Measurements from ENCODE around the gene DMAC1. TPM values are rescaled to one million over a fixed set of nuclear protein-coding genes. Genes with fewer than 3 reads are reported as not detected.
A peak's percentile ranks its signal among the peaks of the same experiment; 100 is the strongest.

DMAC1 gene, protein sequence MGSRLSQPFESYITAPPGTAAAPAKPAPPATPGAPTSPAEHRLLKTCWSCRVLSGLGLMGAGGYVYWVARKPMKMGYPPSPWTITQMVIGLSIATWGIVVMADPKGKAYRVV
- total RNA-seq, result 12.1 and 13.4 TPM in 2 replicates

DNA sequence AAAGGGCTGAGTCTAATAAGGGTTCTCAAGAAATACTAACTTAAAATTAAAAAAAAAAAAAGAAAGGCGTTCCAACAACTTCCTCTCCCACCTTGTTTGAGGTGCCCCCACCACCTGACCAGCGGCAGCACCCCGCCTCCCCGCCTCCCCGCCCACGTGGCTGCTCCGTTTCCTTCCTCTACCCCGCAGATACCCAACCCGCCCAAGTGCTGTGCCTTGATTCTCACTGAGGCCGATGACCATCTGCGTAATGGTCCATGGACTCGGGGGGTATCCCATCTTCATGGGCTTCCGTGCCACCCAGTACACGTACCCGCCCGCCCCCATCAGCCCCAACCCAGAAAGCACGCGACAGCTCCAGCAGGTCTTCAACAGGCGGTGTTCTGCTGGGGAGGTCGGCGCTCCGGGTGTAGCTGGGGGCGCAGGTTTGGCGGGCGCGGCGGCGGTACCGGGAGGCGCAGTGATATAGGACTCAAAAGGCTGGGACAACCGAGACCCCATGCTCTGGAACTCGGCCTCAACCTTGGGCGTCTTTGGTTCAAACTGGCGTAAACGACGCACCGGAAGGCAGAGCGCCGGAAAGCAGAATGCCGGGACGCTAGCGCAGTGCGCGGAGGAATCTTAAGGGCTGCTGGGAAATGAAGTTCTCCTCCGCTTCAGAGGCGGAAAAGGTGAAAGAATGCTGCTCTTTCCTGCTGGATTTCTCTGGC, at the start of gene DMAC1:
Gene DMAC1, minus strand, starts transcription at position 545 of the 710 bp plus-strand sequence. Its CDS starts 44 bp downstream, at position 501.
- peak within 1 kb of the TSS; percentile 90 for H3K4me3 ChIP-seq (ENCODE audit: low read depth, low read length)
- TF ChIP-seq, protein P1, sequence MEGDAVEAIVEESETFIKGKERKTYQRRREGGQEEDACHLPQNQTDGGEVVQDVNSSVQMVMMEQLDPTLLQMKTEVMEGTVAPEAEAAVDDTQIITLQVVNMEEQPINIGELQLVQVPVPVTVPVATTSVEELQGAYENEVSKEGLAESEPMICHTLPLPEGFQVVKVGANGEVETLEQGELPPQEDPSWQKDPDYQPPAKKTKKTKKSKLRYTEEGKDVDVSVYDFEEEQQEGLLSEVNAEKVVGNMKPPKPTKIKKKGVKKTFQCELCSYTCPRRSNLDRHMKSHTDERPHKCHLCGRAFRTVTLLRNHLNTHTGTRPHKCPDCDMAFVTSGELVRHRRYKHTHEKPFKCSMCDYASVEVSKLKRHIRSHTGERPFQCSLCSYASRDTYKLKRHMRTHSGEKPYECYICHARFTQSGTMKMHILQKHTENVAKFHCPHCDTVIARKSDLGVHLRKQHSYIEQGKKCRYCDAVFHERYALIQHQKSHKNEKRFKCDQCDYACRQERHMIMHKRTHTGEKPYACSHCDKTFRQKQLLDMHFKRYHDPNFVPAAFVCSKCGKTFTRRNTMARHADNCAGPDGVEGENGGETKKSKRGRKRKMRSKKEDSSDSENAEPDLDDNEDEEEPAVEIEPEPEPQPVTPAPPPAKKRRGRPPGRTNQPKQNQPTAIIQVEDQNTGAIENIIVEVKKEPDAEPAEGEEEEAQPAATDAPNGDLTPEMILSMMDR (conservative IDR thresholded peaks at IDR 0.05; ENCODE audit: low read depth, low read length), result no peak

DNA sequence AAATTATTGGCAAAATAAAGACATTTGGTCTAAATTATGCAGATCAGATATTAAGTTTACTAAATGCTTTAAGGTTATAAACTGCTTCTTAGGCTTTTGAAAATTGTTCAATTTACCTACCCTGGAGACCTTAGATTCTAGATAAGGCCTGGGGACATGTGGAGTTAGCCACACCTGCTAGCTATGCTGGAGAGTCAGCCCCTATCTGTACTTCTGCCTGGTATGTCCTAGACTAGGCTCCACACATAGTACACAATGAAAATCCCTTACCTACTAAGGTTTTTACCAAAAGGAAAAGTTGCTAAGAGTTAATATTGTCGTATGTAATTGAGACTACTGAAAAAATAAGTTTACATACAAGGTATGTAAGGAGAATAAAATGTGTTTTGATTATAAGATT, 49.8 kb upstream of the DMAC1 start:
- no peak overlapping the region for H3K4me3 ChIP-seq (ENCODE audit: low read depth, low read length)
- TF ChIP-seq, protein P1 (conservative IDR thresholded peaks at IDR 0.05; ENCODE audit: low read depth, low read length), result no peak
- no peak for DNase-seq (ENCODE audit: low read depth)

More for the DNA sequence above, at the start of gene DMAC1:
- DNase-seq (ENCODE audit: low read depth), result peak; percentile 40

DNA sequence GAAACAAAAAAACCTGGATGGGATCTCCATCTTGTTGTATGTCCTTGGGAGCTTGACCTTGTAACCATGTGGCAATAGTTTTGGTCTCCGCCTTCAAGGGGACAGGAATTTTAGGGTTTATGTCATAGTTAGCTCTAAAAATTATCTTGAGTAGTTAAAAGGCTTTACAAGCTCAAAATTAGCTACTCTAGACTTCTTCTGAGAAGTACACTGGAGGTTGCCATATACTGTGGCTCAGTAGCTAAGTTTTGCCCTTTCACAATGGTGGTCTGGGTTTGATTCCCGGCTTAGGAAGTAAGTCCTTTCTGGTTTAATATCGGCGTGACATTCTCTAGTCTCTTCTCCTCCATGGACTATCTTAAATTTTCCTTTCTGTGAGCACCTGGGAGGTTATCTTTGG, 48.9 kb upstream of the DMAC1 start:
- H3K4me3 ChIP-seq (ENCODE audit: low read depth, low read length), result no peak overlapping the region
- DNase-seq (ENCODE audit: low read depth), result no peak
- TF ChIP-seq, protein P1 (conservative IDR thresholded peaks at IDR 0.05; ENCODE audit: low read depth, low read length), result no peak

DNA sequence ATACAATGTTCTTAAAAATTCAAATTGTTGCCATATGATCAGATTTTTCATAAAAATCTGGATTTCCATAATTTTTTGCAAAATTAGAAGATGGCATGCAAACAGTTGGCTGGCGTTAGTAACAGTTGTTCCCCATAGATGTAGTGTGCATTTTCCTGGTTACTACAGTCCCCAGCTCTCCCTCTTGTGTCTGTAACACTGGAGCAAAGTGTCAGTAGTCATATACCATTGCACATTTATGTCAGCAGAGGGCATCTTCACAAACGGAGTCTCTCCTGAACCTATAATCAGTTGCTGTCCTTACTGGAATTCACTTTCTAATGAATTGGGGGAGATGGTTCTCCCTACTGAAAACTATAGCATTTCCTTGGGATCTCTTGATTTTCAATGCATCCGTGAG, 44.7 kb upstream of the DMAC1 start:
- H3K4me3 ChIP-seq (ENCODE audit: low read depth, low read length), result no peak overlapping the region
- TF ChIP-seq, protein P1 (conservative IDR thresholded peaks at IDR 0.05; ENCODE audit: low read depth, low read length), result peak; percentile 69
- peak; percentile 19 for DNase-seq (ENCODE audit: low read depth)

DNA sequence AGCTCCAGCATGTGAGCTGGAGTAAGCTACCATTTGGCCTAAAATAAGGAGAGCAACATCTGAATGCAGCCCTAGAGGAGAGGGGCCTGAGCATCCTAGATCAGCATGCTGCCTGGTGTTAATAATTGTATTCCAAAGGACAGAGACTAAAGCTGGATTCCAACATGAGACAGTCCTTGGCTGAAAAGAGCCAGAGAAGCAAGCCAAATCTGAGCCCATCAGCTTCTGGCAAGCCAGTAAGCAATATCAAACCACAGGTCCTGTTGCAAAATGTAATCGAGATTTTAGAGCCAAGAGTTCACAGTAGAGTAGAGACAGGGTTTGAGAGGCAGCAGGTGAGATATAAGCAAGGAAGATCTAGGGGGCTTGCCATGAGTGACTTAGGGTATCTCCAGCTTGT, 42.3 kb upstream of the DMAC1 start:
- no peak for DNase-seq (ENCODE audit: low read depth)
- H3K4me3 ChIP-seq (ENCODE audit: low read depth, low read length), result no peak overlapping the region
- TF ChIP-seq, protein P1 (conservative IDR thresholded peaks at IDR 0.05; ENCODE audit: low read depth, low read length), result no peak

DNA sequence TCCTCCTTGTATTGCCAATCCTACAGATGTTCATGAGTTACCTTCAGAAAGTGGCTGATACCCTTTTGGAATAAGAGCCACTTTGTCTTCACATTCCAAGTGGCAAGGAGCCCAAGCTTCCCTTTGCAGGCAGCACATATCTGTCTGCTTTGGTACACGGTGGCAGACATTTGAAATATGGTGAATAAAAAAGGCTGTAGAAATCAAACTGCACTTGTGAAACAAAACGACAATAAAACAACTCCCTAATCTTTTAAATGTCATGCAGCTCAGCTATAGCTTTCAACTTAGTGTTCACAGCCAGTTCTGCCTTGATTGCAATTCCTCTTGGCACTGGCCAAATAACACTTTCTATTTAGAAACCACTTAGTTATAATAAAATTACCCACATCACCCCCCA, 35.0 kb upstream of the DMAC1 start:
- no peak for DNase-seq (ENCODE audit: low read depth)
- TF ChIP-seq, protein P1 (conservative IDR thresholded peaks at IDR 0.05; ENCODE audit: low read depth, low read length), result no peak
- H3K4me3 ChIP-seq (ENCODE audit: low read depth, low read length), result no peak overlapping the region

DNA sequence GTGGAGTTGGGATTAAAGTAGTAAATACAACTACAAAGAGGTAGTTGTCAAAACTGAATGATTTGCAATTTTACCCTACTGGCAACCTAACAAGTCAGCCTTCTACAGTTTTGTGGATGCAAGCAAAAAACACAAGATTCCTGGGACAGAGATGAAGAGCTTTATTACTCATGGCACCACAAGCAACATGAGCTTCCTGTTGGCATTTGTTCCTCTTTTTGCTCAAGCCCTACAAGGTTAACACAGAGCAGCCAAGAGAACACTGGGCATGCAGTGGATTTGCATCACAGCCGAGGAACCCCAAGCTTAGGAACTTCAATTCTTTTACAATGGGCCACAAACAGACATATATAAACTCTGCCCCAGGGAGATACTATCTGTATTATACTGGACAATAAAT, 28.8 kb upstream of the DMAC1 start:
- TF ChIP-seq, protein P1 (conservative IDR thresholded peaks at IDR 0.05; ENCODE audit: low read depth, low read length), result no peak
- DNase-seq (ENCODE audit: low read depth), result no peak
- H3K4me3 ChIP-seq (ENCODE audit: low read depth, low read length), result no peak overlapping the region
